ENCODE measurements around the gene TARS3. TPM values are rescaled to one million over a fixed set of nuclear protein-coding genes. Genes with fewer than 3 reads are reported as not detected.

Gene TARS3
- total RNA-seq, 6 experiments from 2014 or later: 4.5 to 9.4 (median 5.3) TPM

DNA sequence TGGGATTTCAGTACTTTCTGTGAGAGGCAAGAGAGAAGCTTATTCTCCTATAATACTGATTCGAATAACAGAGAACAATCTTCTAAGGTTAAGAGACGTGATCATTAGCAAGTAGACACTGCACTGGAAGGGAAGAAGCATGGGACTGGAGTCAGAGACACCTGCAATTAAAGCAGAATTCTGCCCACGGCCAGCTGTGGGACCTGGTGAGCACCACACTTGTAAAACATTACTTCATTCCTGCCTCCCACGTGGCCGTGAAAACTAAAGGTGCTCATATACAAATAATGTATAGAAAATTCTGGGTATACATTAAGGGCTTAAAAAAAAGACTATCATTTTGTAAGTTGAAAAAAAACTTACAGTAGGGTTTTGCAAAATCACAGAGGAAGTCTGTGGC is 74.1 kb downstream of the TARS3 start:
- Histone ChIP-seq H3K36me3 (peaks cover 1 to 16% (median 7%) of the 10 kb centered on the region in 4 donors), H3K4me1 (peaks cover 0 to 45% (median 14%) of the 10 kb centered on the region in 4 donors), H3K4me3 (no peak overlapping the region), H3K9me3 (no peaks in the 10 kb centered on the region), H3K27ac (peak overlapping the region in 1 of 3 donors; percentile 99), H3K27me3 (no peaks in the 10 kb centered on the region)
- 72% methylated on average over 4 of the region's 5 CpGs for WGBS (ENCODE audit: insufficient coverage, low coverage, low lambda C conversion rate, missing lambda C conversion rate)
- intact Hi-C loops (cut with DNase I): no loop called here
- DNase-seq (no peak), ATAC-seq (no peak)
- TF ChIP-seq, protein P1, sequence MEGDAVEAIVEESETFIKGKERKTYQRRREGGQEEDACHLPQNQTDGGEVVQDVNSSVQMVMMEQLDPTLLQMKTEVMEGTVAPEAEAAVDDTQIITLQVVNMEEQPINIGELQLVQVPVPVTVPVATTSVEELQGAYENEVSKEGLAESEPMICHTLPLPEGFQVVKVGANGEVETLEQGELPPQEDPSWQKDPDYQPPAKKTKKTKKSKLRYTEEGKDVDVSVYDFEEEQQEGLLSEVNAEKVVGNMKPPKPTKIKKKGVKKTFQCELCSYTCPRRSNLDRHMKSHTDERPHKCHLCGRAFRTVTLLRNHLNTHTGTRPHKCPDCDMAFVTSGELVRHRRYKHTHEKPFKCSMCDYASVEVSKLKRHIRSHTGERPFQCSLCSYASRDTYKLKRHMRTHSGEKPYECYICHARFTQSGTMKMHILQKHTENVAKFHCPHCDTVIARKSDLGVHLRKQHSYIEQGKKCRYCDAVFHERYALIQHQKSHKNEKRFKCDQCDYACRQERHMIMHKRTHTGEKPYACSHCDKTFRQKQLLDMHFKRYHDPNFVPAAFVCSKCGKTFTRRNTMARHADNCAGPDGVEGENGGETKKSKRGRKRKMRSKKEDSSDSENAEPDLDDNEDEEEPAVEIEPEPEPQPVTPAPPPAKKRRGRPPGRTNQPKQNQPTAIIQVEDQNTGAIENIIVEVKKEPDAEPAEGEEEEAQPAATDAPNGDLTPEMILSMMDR (IDR thresholded peaks at IDR 0.05): no peak
- no peak for TF ChIP-seq POLR2A (IDR thresholded peaks at IDR 0.05)

DNA sequence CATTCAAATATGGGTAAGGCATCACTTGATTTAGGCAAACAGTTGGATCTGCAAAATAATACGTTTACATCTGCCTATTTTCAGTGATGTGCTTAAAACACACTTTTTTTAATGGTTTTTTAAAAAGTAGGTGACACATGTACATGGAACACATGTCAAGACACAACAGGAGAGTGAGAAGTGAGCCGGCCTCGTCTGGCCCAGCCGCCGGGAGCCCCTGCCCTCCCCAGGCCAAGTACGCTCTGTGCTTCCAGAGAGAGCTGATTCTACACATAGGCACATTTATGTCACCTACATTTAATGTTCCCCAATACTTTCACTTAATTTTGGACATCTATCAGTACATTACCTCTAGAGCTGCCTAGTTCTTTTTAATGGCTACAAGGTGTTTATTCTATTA is 75.9 kb downstream of the TARS3 start:
- intact Hi-C loops (cut with DNase I): loop anchor here in 1 of 2 donors (10.0 kb wide), 1 partner anchor 344 kb away; no protein-coding TSS in a partner anchor
- ATAC-seq (no peak), DNase-seq (no peak)
- Histone ChIP-seq H3K9me3 (no peaks in the 10 kb centered on the region), H3K4me3 (no peak overlapping the region), H3K27me3 (no peaks in the 10 kb centered on the region), H3K36me3 (peaks cover 6 to 34% (median 17%) of the 10 kb centered on the region in 4 donors), H3K27ac (no peak overlapping the region), H3K4me1 (peaks cover 0 to 44% (median 14%) of the 10 kb centered on the region in 4 donors)
- 92% methylated on average over 6 of the region's 6 CpGs for WGBS (ENCODE audit: insufficient coverage, low coverage, low lambda C conversion rate, missing lambda C conversion rate)
- no peak for TF ChIP-seq POLR2A (IDR thresholded peaks at IDR 0.05)
- TF ChIP-seq, protein P1 (IDR thresholded peaks at IDR 0.05): no peak

DNA sequence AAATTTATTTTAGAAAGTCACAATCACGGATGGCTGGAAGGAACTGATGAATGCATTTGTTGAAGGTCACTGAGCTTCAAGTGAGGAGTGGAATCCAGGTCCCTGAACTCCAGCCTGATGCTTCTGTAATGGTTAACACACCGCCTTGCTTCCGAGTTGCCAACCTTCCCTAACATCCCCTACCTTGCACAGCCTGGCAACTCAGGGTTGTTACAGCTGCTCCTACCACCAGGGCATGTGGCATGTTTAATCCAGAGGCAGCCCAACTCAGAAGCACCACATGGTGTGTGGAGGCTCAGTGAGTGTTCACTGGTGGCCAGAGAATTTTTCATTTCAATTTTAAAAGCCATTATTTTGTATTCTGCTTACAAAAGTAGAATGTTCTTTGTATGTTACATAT is 77.0 kb downstream of the TARS3 start:
- intact Hi-C loops (cut with DNase I): loop anchor here in 1 of 2 donors (10.0 kb wide), 1 partner anchor 342 kb away; no protein-coding TSS in a partner anchor
- 42% methylated on average over 3 of the region's 3 CpGs for WGBS (ENCODE audit: insufficient coverage, low coverage, low lambda C conversion rate, missing lambda C conversion rate)
- peak; percentile 46 to 67 (median 56) for ATAC-seq

DNA sequence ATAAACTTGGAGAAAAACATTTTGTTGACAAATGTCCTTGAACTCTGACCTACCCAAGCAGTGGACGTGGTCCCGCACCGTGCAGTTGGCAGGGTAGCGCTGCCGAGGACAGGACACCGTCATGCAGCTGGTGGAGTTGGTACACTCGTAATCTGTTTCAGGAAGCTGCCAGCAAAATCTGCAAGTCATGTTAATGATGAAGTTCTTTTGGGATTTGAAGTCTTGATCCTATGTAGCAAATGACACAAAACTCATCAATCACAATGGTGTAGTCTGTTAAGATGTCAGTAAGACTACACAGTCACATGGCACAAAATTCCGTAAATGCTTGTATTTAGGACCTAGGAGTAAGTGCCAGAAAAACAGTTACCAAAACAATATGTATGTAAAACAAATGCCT is 77.6 kb downstream of the TARS3 start:
- WGBS (ENCODE audit: insufficient coverage, low coverage, low lambda C conversion rate, missing lambda C conversion rate): 45% methylated on average over 8 of the region's 8 CpGs
- TF ChIP-seq, protein P1 (IDR thresholded peaks at IDR 0.05): no peak
- TF ChIP-seq POLR2A (IDR thresholded peaks at IDR 0.05): no peak
- Histone ChIP-seq H3K9me3 (no peaks in the 10 kb centered on the region), H3K4me1 (peaks cover 0 to 39% (median 14%) of the 10 kb centered on the region in 4 donors), H3K27me3 (no peaks in the 10 kb centered on the region), H3K36me3 (peaks cover 6 to 50% (median 24%) of the 10 kb centered on the region in 4 donors), H3K27ac (peak overlapping the region; percentile 37 to 72 (median 65)), H3K4me3 (no peak overlapping the region)
- peak; percentile 80 to 88 (median 86) for ATAC-seq
- intact Hi-C loops (cut with DNase I): loop anchor here in 1 of 2 donors (10.0 kb wide), 1 partner anchor 342 kb away; no protein-coding TSS in a partner anchor
- DNase-seq: peak; percentile 78 to 86 (median 78)

More for the DNA sequence above, 77.0 kb downstream of the TARS3 start:
- H3K9me3 ChIP-seq: no peaks in the 10 kb centered on the region
- H3K27ac ChIP-seq: peak overlapping the region; percentile 30 to 65 (median 37)
- H3K4me3 ChIP-seq: no peak overlapping the region
- TF ChIP-seq, protein P1 (IDR thresholded peaks at IDR 0.05): no peak
- TF ChIP-seq POLR2A (IDR thresholded peaks at IDR 0.05): no peak
- H3K4me1 ChIP-seq: peaks cover 0 to 39% (median 14%) of the 10 kb centered on the region in 4 donors
- peak in 1 of 3 donors; percentile 58 for DNase-seq
- H3K27me3 ChIP-seq: no peaks in the 10 kb centered on the region
- peaks cover 6 to 44% (median 22%) of the 10 kb centered on the region in 4 donors for H3K36me3 ChIP-seq

Measured in right lobe of liver (tissue), 6 donors.